Mesodermal cell (in vitro differentiated cells): ENCODE results near the gene NOTCH2NLA. TPM values are rescaled to one million over a fixed set of nuclear protein-coding genes. Genes with fewer than 3 reads are reported as not detected.
A peak's percentile ranks its signal among the peaks of the same experiment; 100 is the strongest.
"Not testable (repeated sequence)": the region's sequence is repeated elsewhere in the genome, so short reads cannot be mapped to it uniquely, and the experiment has no call there.

Experiments used
- H3K27ac ChIP-seq: 2 replicates; pipeline ENCODE4 v1.7.0; 2013; ENCODE audit warnings: mild to moderate bottlenecking, low read depth, low read length, moderate library complexity; ENCODE audit not compliant: severe bottlenecking
- H3K36me3 ChIP-seq: 2 replicates; pipeline ENCODE4 v1.7.1; 2013; ENCODE audit warnings: mild to moderate bottlenecking, low read length, moderate library complexity; ENCODE audit not compliant: control insufficient read depth, insufficient read depth
- H3K4me1 ChIP-seq: one replicate; pipeline ENCODE4 v1.7.1; 2013; ENCODE audit warnings: mild to moderate bottlenecking, low read length; ENCODE audit not compliant: insufficient read depth, control insufficient read depth, poor library complexity, severe bottlenecking
- H3K4me3 ChIP-seq: 2 replicates; pipeline ENCODE4 v1.7.0; 2013; ENCODE audit warnings: low read length, control low read depth, mild to moderate bottlenecking; ENCODE audit not compliant: insufficient read depth, poor library complexity, severe bottlenecking; ENCODE audit errors: extremely low read depth
- H3K9me3 ChIP-seq: 2 replicates; pipeline ENCODE4 v1.7.1; 2013; ENCODE audit warnings: mild to moderate bottlenecking, low read length, moderate library complexity; ENCODE audit not compliant: control insufficient read depth
- WGBS, 2 experiments: methylation state at CpG; one replicate each; pipeline ENCODE4 v1.1.5; 2013; ENCODE audit warnings: missing lambda C conversion rate in 2 of 2; ENCODE audit not compliant: insufficient coverage in 2 of 2; 5-methylcytosine and 5-hydroxymethylcytosine counted together
- polyA plus RNA-seq, 2 experiments: library from polyadenylated mRNA; stranded (reverse); fragments of 50-300 nt; gene quantifications; one replicate each; pipeline ENCODE4 v1.2.3, GENCODE V29; 2013

The NOTCH2NLA gene
- 16.2 TPM for polyA plus RNA-seq (2013, experiment 1 of 2)
- 13.3 TPM for polyA plus RNA-seq (2013, experiment 2 of 2)

GRCh38 chr1:146228710-146229477, at the start of gene NOTCH2NLA:
TSS of gene NOTCH2NLA (minus strand) at chr1:146229021. CDS start at chr1:146189337, 39,684 bp downstream.
- WGBS, 2 experiments, result 0% methylated on average over 5 of the region's 72 CpGs; no CpG with 5 or more reads in 1 of the 2 experiments
- H3K4me1 ChIP-seq, H3K27ac ChIP-seq, H3K36me3 ChIP-seq, H3K9me3 ChIP-seq: not testable (repeated sequence)
- H3K4me3 ChIP-seq, result peak within 1 kb of the TSS; percentile 49

- H3K27ac ChIP-seq, H3K4me1 ChIP-seq, H3K36me3 ChIP-seq, H3K4me3 ChIP-seq, H3K9me3 ChIP-seq: not testable (repeated sequence)
- WGBS, 2 experiments, result no CpG with 5 or more reads among the region's 3 CpGs
Measured at GRCh38 chr1:146278346-146278745, 49.5 kb upstream of the NOTCH2NLA start.

GRCh38 chr1:146277087-146277486, 48.3 kb upstream of the NOTCH2NLA start:
- not testable (repeated sequence) for H3K9me3 ChIP-seq, H3K4me3 ChIP-seq, H3K27ac ChIP-seq, H3K36me3 ChIP-seq, H3K4me1 ChIP-seq
- no CpG with 5 or more reads among the region's 2 CpGs for WGBS, 2 experiments

GRCh38 chr1:146274083-146274482, 45.3 kb upstream of the NOTCH2NLA start:
- no CpG with 5 or more reads among the region's 3 CpGs for WGBS, 2 experiments
- H3K9me3 ChIP-seq, H3K27ac ChIP-seq, H3K4me3 ChIP-seq, H3K36me3 ChIP-seq, H3K4me1 ChIP-seq: not testable (repeated sequence)

- H3K36me3 ChIP-seq, H3K27ac ChIP-seq, H3K4me3 ChIP-seq, H3K9me3 ChIP-seq, H3K4me1 ChIP-seq: not testable (repeated sequence)
- WGBS, 2 experiments, result no CpG with 5 or more reads among the region's 5 CpGs
Measured at GRCh38 chr1:146273194-146273593, 44.4 kb upstream of the NOTCH2NLA start.

GRCh38 chr1:146272734-146273133, 43.9 kb upstream of the NOTCH2NLA start:
- H3K27ac ChIP-seq, H3K36me3 ChIP-seq, H3K4me3 ChIP-seq, H3K9me3 ChIP-seq, H3K4me1 ChIP-seq: not testable (repeated sequence)
- WGBS, 2 experiments, result no CpG with 5 or more reads among the region's 3 CpGs

GRCh38 chr1:146271977-146272376, 43.2 kb upstream of the NOTCH2NLA start:
- H3K9me3 ChIP-seq, H3K4me1 ChIP-seq, H3K27ac ChIP-seq, H3K4me3 ChIP-seq, H3K36me3 ChIP-seq: not testable (repeated sequence)
- WGBS, 2 experiments, result no CpG with 5 or more reads among the region's 2 CpGs

GRCh38 chr1:146270129-146270528, 41.3 kb upstream of the NOTCH2NLA start:
- not testable (repeated sequence) for H3K9me3 ChIP-seq, H3K4me3 ChIP-seq, H3K36me3 ChIP-seq, H3K4me1 ChIP-seq, H3K27ac ChIP-seq
- WGBS, 2 experiments, result no CpG with 5 or more reads among the region's 9 CpGs

GRCh38 chr1:146266179-146266748, 37.4 kb upstream of the NOTCH2NLA start:
- not testable (repeated sequence) for H3K4me1 ChIP-seq, H3K27ac ChIP-seq, H3K4me3 ChIP-seq, H3K36me3 ChIP-seq, H3K9me3 ChIP-seq
- WGBS, 2 experiments, result no CpG with 5 or more reads among the region's 2 CpGs

GRCh38 chr1:146264761-146265160, 35.9 kb upstream of the NOTCH2NLA start:
- H3K27ac ChIP-seq, H3K36me3 ChIP-seq, H3K4me3 ChIP-seq, H3K4me1 ChIP-seq, H3K9me3 ChIP-seq: not testable (repeated sequence)
- no CpG with 5 or more reads among the region's 3 CpGs for WGBS, 2 experiments

- not testable (repeated sequence) for H3K27ac ChIP-seq, H3K4me3 ChIP-seq, H3K36me3 ChIP-seq, H3K4me1 ChIP-seq, H3K9me3 ChIP-seq
- WGBS, 2 experiments, result no CpG with 5 or more reads among the region's 8 CpGs
Measured at GRCh38 chr1:146260006-146260730, 31.3 kb upstream of the NOTCH2NLA start.
